GM23248 (cell line): ENCODE results near the gene HOXB8.

Experiments used
- EZH2 ChIP-seq: fragments of 200-600 bp; sonication (generic); IDR thresholded peaks from 2 replicates; pipeline ENCODE4 v1.6.1; 2018; ENCODE audit warnings: antibody characterized with exemption, mild to moderate bottlenecking; ENCODE audit not compliant: insufficient read depth, poor library complexity, severe bottlenecking
- EZH2phosphoT487 ChIP-seq: fragments of 200-600 bp; sonication (generic); IDR thresholded peaks from 2 replicates; pipeline ENCODE4 v1.6.1; 2018; ENCODE audit warnings: antibody characterized with exemption, moderate library complexity, mild to moderate bottlenecking, low read depth; ENCODE audit not compliant: insufficient read depth

- no peak for TF ChIP-seq EZH2phosphoT487
- no peak for TF ChIP-seq EZH2
These were observed 46.4 kb downstream of the HOXB8 start for GRCh38 chr17:48568499-48569239.
